ES-I3 (cell line): Measurements from ENCODE around the gene NALF2.

Experiments used
- H3K36me3 ChIP-seq: 2 replicates; pipeline ENCODE4 v1.6.1; 2013; ENCODE audit warnings: mild to moderate bottlenecking, low read length, control low read depth, moderate library complexity; ENCODE audit not compliant: insufficient read depth
- H3K4me1 ChIP-seq: 2 replicates; pipeline ENCODE4 v1.6.1; 2013; ENCODE audit warnings: mild to moderate bottlenecking, control low read depth, low read length; ENCODE audit not compliant: insufficient read depth
- H3K9ac ChIP-seq: 2 replicates; pipeline ENCODE4 v1.6.1; 2013; ENCODE audit warnings: low read depth, mild to moderate bottlenecking, low read length, moderate library complexity
- H3K9me3 ChIP-seq: 2 replicates; pipeline ENCODE4 v1.6.1; 2013; ENCODE audit warnings: mild to moderate bottlenecking, low read length, moderate library complexity; ENCODE audit not compliant: control insufficient read depth, insufficient read depth

NALF2 gene

DNA sequence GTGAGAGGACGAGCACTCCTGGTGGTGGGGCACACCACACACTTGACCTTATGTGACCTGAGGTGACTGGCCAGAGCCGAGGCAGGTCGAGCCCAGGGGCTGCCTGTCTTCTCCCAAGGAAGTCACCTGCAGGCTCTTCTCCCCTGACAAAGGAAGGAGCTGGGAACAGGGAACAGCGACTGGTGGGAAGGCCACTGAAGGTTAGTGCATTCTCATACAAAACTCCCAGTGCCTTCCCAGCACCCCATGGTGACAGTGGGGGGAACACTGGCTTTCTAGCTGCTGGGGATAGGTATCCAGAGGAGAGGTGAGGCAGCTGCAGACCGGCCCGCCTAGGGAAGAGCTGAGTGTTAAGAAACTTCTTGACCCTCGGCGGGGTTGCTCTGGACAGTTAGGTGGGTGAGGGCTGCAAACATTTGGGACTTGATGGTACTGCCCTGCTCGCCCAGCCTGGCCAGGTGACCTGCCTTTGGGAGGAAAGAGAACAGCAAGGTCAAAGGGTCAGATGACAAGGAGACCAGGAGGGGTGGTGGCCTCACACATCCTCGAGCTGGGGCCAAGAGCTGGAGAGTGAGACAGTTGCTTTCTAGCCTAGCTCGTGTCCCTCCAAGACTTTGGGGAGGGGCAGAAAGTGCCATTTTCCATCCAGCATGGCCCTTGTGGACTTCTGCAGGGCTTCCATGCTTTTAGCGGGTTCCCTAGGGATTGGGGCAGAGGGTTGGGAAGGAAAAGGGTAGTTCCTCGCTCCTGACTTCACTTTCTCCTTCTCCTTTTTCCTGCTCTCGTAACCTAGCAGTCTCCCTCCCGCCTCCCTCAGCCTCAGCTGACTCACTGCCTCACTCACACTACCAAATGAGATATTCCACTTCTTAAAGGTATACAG, 2.7 kb downstream of the NALF2 start:
- Histone ChIP-seq H3K9me3 (no peaks in the 10 kb centered on the region), H3K36me3 (no peaks in the 10 kb centered on the region), H3K4me1 (peaks cover 13% of the 10 kb centered on the region; the same call in 1 of the 2 replicates), H3K9ac (peak overlapping the region; percentile 89; the same call in 1 of the 2 replicates)

DNA sequence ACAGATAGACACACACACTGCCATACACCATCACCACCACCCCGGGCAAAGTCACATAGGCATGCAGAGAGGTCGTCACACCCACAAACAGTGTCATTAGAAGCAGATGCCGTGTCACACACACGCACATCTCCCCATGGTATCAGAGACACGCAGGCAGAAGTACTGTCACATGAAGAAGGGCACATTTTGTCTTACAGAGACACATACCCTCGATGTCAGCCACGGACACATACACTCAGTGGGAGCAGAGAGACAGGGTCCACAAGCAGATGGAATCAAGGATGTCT, 3.3 kb downstream of the NALF2 start:
- H3K9ac ChIP-seq = no peak overlapping the region
- peaks cover 12% of the 10 kb centered on the region; the same call in 1 of the 2 replicates for H3K4me1 ChIP-seq
- no peaks in the 10 kb centered on the region for H3K9me3 ChIP-seq
- H3K36me3 ChIP-seq = peaks cover 2% of the 10 kb centered on the region; the same call in 1 of the 2 replicates

DNA sequence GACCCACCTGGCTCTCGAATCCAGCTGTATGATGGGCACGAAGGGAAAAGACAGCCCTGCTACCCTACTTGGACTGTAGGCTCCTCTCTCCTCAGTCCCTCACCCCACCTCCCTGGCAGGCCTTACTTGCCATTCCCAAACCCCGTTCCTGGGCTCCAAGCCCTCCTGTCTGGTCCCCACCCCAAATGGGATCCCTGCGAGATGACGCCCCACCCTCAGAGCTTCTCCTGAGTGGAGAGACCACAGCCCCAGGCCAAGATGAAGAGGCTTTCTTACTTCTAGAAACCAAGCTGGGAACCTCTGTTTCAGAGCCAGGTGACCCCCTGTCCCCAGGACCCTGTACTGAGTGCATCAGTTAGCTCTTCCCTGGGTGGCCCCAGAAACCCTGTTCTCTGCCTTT, 4.5 kb downstream of the NALF2 start:
- Histone ChIP-seq H3K36me3 (peaks cover 3% of the 10 kb centered on the region; the same call in 1 of the 2 replicates), H3K9me3 (no peaks in the 10 kb centered on the region), H3K4me1 (peaks cover 9% of the 10 kb centered on the region; the same call in 1 of the 2 replicates), H3K9ac (no peak overlapping the region)

DNA sequence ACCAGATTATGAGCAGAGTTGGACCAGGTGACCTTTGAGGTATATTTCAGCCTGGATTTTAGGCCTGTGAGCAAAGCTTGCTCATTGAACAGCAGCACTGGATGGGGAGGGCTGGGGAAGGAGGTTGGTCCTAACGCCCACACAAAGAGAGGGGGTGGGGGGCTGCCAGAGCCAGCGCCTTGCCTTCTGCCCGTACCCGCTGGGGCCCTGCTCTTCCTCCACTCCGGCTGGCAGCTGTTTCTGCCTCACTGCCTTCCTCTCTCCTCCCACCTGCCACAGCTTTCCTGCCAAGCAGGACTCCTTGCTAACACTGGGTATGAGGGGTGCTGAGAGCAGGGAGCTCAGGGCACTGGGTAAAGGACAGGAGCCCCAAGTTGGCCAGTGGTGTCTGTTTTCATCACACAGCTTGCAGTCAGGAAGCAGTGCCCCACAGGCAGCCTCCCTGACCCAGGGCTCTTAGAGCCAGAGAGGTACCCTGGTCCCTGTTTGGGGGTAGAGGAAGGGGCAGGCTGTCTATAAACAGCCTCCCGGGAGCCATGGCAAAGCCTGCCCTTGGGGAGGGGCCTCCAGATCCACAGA, 6.1 kb downstream of the NALF2 start:
- Histone ChIP-seq H3K36me3 (peaks cover 3% of the 10 kb centered on the region; the same call in 1 of the 2 replicates), H3K4me1 (peaks cover 9% of the 10 kb centered on the region; the same call in 1 of the 2 replicates), H3K9ac (no peak overlapping the region), H3K9me3 (no peaks in the 10 kb centered on the region)

DNA sequence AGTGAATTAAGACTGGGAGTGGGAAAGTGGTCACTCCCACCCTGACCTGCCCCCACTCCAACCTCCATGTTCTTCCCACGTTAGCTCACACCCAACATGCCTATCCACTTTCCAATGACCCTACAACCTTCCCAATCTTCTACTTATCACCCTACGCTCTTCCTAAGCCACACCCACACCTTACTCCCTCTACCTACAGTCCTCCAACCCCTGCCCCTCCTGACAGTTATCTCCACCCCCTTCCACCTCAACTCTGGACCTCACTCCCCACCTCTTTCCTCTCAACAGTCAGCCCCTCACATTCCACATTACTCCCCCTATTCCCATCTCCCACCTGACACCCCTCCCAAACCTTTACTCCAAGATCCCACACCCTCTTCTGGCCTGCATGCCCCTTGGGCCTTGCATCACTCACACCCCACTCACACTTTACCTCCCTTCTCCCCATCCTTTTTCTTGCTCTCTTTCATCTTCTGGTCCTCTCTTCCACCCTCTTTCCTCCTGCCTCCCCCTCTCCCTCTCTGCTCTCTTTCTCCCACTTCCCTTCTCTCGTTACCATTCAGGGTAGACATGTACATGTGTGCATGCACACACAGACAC, 6.9 kb downstream of the NALF2 start:
- H3K36me3 ChIP-seq = peaks cover 3% of the 10 kb centered on the region; the same call in 1 of the 2 replicates
- no peaks in the 10 kb centered on the region for H3K9me3 ChIP-seq
- no peak overlapping the region for H3K9ac ChIP-seq
- peaks cover 9% of the 10 kb centered on the region; the same call in 1 of the 2 replicates for H3K4me1 ChIP-seq

DNA sequence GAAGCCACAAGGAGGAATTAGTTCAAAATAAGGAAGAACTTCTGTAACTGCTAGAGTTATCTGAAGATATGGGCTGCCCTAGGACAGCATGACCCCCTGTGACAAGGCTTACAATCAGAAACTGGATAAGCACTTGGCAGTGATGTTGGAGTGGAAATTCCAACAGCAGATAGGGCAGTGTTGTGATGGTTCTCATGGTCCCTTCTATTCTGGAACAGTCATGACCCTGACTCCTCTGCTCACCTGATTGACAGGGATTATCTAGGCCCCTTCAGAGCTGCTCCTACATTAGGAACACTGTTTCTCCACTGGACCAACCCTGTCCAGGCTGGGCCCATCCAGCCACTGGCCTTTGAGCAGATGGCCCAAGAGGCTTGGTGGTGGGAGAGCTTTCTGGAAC, 17.9 kb downstream of the NALF2 start:
- Histone ChIP-seq H3K4me1 (peaks cover 2% of the 10 kb centered on the region; the same call in 1 of the 2 replicates), H3K36me3 (no peaks in the 10 kb centered on the region), H3K9me3 (no peaks in the 10 kb centered on the region), H3K9ac (no peak overlapping the region)

DNA sequence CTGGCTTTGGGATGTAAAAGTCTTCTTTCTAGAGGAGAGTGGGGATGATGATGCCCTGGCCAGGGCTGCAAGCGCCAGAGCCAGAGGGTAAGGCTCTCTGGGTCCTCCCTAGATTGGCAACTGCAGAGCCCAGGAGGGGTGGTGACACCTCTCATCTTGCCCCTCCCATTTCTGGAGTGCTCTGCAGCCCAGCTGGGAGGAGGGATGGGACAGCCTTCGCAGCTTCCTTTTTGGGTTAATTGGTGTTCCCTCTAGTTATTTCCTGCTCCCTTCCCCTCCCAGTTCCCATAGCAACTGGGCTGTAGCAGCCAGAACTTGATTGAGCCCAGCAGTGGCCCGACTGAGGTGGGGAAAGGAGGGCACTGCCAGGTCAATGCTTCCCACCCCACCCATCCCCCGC, 19.2 kb downstream of the NALF2 start:
- Histone ChIP-seq H3K9me3 (no peaks in the 10 kb centered on the region), H3K36me3 (no peaks in the 10 kb centered on the region), H3K4me1 (peaks cover 2% of the 10 kb centered on the region), H3K9ac (no peak overlapping the region)

DNA sequence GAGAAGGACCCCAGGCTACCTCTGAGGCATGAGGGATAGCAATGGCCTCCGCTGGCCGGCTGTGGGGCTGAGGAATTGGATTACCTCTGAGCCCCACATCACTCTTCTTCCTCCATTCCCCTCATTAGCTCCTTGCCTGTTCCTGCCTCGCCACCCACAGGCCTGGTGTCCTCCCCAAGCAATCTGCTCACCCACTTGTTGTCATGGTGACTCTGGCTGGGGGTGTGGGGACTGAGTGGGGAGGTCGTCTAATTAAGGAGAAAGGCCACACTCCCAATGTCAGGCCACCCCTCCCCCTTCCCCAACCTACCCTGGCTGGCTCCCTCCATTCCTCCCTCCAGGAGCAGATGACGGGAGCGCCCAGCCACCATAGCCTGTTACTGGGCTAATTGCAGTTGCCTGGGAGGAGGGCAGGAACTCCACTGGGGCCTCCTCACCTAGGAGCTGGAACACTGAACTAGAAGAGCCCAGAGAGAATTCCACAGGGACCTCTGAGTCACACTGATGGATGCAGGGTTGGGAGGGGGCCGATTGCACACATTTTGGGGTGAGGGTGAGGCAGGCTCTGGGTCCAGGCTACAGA, 20.7 kb downstream of the NALF2 start:
- peaks cover 2% of the 10 kb centered on the region for H3K4me1 ChIP-seq
- no peak overlapping the region for H3K9ac ChIP-seq
- H3K9me3 ChIP-seq = no peaks in the 10 kb centered on the region
- no peaks in the 10 kb centered on the region for H3K36me3 ChIP-seq

DNA sequence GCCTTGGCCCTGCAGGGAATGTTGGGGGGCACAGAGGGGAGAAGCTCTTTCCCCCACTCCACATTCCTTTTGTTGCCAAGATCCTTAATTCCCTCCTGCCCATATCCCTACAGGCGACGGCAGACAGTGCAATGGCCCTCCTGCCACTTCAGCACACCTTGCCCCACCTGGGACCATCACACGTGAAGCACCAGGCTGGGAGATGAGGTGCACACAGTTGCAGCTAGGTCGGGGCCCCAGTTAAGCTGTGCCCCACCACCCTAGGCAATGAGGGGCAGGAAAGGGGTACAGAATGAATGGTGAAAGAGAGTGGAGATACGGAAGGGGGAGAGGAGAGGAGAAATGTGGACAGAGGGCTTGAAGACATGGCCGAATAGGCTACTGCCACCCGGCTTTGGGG, 26.2 kb downstream of the NALF2 start:
- Histone ChIP-seq H3K9me3 (no peaks in the 10 kb centered on the region), H3K9ac (no peak overlapping the region), H3K4me1 (no peaks in the 10 kb centered on the region; the same call in 1 of the 2 replicates), H3K36me3 (no peaks in the 10 kb centered on the region)

DNA sequence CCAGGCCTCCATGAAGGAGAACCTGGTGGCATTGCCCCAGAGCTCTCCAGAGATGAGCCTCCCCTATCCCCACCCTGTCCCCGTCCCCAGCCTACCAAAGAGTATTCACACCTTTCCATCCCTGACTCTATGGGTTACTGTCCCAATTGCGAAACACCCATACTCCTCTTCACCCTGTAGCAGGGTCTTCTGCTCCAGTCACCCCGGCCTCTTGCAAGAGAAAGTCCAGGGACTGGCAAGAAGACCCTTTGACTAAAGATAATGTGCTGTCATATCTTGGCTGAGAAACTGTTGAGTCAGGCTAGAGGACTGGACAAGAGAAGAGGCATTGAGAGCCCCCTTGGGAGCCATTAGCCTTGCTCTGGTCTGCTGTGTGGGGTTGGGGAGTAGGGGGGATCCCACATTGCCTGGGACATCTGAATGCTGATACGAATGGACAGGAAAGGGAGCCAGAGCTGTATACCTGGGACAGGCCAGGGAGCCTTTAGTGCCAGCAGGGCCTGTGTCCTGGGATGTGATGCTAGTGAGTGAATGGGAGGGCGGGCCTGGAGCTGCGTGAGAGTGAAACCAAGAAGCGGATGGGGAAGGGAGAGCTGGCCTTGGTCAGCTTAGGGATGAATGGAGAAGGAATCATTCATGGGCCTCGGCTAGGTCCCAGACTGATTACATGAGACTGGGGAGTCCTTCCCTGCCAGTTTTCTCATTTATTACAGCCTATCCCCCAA, 27.1 kb downstream of the NALF2 start:
- H3K4me1 ChIP-seq = no peaks in the 10 kb centered on the region; the same call in 1 of the 2 replicates
- H3K9me3 ChIP-seq = no peaks in the 10 kb centered on the region
- H3K36me3 ChIP-seq = no peaks in the 10 kb centered on the region
- H3K9ac ChIP-seq = no peak overlapping the region

DNA sequence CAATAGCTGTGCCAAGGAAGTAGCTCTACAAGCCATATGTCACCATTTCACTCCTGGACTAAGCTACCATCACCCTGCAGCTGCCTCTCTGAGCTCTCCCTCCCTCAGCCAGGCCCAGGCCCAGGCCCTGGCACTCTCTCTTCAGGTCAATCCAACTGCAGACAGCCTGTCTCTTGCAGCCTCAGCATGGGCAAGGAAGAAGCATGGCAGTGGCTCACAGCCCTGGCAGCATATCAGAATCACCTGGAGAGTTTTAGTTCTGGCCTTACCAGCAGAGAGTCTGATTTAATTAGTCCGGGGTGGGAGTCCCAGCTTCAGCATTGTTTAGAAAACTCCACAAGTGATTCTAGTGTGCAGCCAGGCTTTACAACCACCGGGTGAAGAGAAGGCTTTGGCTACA, 31.5 kb downstream of the NALF2 start:
- Histone ChIP-seq H3K9ac (no peak overlapping the region), H3K36me3 (no peaks in the 10 kb centered on the region), H3K9me3 (no peaks in the 10 kb centered on the region), H3K4me1 (no peaks in the 10 kb centered on the region; the same call in 1 of the 2 replicates)

DNA sequence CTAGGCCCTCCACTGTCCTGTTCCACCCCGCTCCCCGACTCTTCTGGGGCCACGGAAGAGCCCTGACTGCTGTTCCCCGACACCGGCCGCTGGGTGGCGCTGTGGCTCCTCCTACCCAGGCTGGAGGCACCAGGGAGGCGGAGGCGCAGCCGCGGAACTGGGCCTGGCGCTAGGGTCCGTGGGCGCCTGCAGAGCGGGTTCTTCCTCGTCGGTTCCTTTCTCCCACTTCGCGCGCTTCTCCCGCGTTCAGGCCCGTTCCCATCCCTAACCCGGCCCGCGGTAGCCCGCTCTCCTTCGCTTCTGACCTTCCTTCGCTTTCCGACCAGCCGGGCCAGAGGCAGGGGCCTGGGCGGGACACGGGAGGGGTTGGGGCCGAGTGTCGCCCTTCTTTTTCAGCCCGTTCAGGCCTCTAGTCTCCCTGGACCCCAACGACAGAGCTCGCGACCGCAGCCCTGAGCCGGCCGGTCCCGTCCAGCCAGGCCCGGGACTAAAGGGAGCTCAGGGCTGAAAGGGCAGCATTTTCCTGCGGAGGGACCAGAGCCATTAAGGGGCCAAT, 34.3 kb downstream of the NALF2 start:
- H3K4me1 ChIP-seq = no peaks in the 10 kb centered on the region; the same call in 1 of the 2 replicates
- peak overlapping the region; percentile 73 for H3K9ac ChIP-seq
- no peaks in the 10 kb centered on the region for H3K9me3 ChIP-seq
- H3K36me3 ChIP-seq = no peaks in the 10 kb centered on the region

DNA sequence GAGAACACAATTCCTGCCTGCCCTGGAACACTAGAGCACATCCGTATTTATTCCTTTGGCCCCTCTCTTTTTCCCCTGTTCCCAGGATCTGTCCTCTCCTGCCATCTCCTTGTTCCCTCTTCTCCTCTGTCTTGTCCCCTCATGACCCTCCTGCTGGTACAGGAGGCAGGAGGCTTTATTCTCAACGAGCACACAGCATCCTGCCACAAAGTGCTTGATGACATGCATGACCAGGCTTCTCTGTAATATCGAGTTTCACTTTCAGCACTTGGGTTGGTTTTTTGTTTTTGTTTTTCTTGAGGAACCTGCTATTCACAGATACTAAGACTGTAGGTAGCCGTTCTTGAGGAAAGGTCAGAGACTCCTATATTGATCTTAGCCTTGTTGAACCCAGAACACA, 35.3 kb downstream of the NALF2 start:
- Histone ChIP-seq H3K9me3 (no peaks in the 10 kb centered on the region), H3K4me1 (no peaks in the 10 kb centered on the region; the same call in 1 of the 2 replicates), H3K9ac (no peak overlapping the region), H3K36me3 (no peaks in the 10 kb centered on the region)

DNA sequence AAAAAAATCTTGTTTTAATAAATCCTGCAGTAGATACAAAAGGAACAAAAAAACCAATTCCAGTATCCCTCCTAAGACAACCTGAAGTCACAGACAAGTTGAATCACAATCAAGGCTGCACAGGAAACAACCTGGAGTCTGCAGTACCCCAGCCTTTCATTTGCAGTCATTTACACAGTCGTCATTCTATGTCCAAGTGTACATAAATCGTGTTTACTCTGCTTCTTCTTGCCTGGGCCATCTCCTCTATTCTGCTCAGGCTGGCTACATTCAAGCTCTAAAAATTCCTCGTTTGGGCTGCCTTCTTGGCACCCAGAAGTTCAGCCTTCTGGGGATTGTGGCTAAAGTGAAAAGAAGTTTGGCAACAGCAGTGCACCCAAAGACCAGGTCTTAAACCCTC, 37.8 kb downstream of the NALF2 start:
- H3K9me3 ChIP-seq = no peaks in the 10 kb centered on the region
- no peaks in the 10 kb centered on the region for H3K36me3 ChIP-seq
- H3K9ac ChIP-seq = no peak overlapping the region
- H3K4me1 ChIP-seq = no peaks in the 10 kb centered on the region; the same call in 1 of the 2 replicates
